PC-9 (cell line): Measurements from ENCODE around the gene ATP10A. TPM values are rescaled to one million over a fixed set of nuclear protein-coding genes. Genes with fewer than 3 reads are reported as not detected.

Experiments
- BruUV-seq: library from RNA; stranded (reverse); fragments of 400-500 nt; replicated peaks from 2 replicates; lab custom pipeline; 2021; lab: Mats Ljungman, UMichigan
- CTCF ChIA-PET: fragments of 300-600 bp; sonication (Branson Sonifier 250); formaldehyde crosslinking; loops from one replicate; lab custom pipeline; 2022; ENCODE audit warnings: antibody characterized with exemption; lab: Charles Lee
- POLR2A ChIA-PET: fragments of 300-600 bp; sonication (Branson Sonifier 250); formaldehyde crosslinking; loops from one replicate; lab custom pipeline; 2022; ENCODE audit warnings: antibody characterized with exemption; ENCODE audit not compliant: unreplicated experiment; lab: Charles Lee
- DNase-seq, 2 experiments: peaks; one replicate each; pipeline versions ENCODE4 v3.0.0 to v3.0.0-alpha.2; 2015 to 2022; ENCODE audit warnings: mixed read lengths in 1 of 2
- H2AFZ ChIP-seq: fragments of 200-600 bp; sonication (generic); 2 replicates; pipeline ENCODE4 v1.8.1; 2017; ENCODE audit warnings: antibody characterized with exemption
- H3F3A ChIP-seq: fragments of 200-600 bp; sonication (generic); 2 replicates; pipeline ENCODE4 v1.8.1; 2017; ENCODE audit warnings: antibody characterized with exemption, mild to moderate bottlenecking, low read depth; ENCODE audit not compliant: insufficient read depth
- H3K27ac ChIP-seq: fragments of 200-600 bp; sonication (generic); 2 replicates; pipeline ENCODE4 v1.6.1; 2016; ENCODE audit warnings: mixed run types
- H3K27me3 ChIP-seq: fragments of 200-600 bp; sonication (generic); 2 replicates; pipeline ENCODE4 v1.6.1; 2016; ENCODE audit warnings: low read depth, mixed run types; ENCODE audit not compliant: insufficient read depth
- H3K36me3 ChIP-seq: fragments of 200-600 bp; sonication (generic); 2 replicates; pipeline ENCODE4 v1.6.1; 2016; ENCODE audit warnings: low read depth, mixed run types
- H3K4me1 ChIP-seq: fragments of 200-600 bp; sonication (generic); replicated peaks from 2 replicates; pipeline ENCODE4 v1.6.1; 2016; ENCODE audit warnings: mixed run types; ENCODE audit not compliant: insufficient read depth
- H3K4me2 ChIP-seq: fragments of 200-600 bp; sonication (generic); 2 replicates; pipeline ENCODE4 v1.6.1; 2017; ENCODE audit warnings: mixed run types
- H3K4me3 ChIP-seq: fragments of 200-600 bp; sonication (generic); 2 replicates; pipeline ENCODE4 v1.6.1; 2016; ENCODE audit warnings: mixed run types
- H3K79me2 ChIP-seq: fragments of 200-600 bp; sonication (generic); 2 replicates; pipeline ENCODE4 v1.6.1; 2017; ENCODE audit warnings: low read depth, mixed run types
- H3K9me2 ChIP-seq: fragments of 200-600 bp; sonication (generic); 2 replicates; pipeline ENCODE4 v1.8.1; 2017; ENCODE audit warnings: mild to moderate bottlenecking; ENCODE audit not compliant: insufficient read depth
- H3K9me3 ChIP-seq: fragments of 200-600 bp; sonication (generic); 2 replicates; pipeline ENCODE4 v1.8.1; 2016; ENCODE audit warnings: low read depth; ENCODE audit not compliant: insufficient read depth
- H4K20me1 ChIP-seq: fragments of 200-600 bp; sonication (generic); 2 replicates; pipeline ENCODE4 v1.8.1; 2017; ENCODE audit not compliant: insufficient read depth
- EZH2 ChIP-seq: fragments of 200-600 bp; sonication (generic); IDR thresholded peaks from 2 replicates; pipeline ENCODE4 v1.8.0; 2017; ENCODE audit warnings: antibody characterized with exemption, low read depth
- intact Hi-C: fragments of 100-400 bp; cut with micrococcal nuclease; formaldehyde crosslinking; loops from one replicate; pipeline ENCODE4 v1.10.0; 2022; ENCODE audit not compliant: unreplicated experiment
- total RNA-seq: library from RNA; stranded (reverse); gene quantifications from 2 replicates; pipeline ENCODE4 v1.2.3, GENCODE V29; 2021
- TF ChIP-seq, protein P1 (sequence below): fragments of 200-600 bp; sonication (generic); conservative IDR thresholded peaks from 2 replicates; pipeline ENCODE4 v1.6.1; 2017; ENCODE audit warnings: mixed run types, antibody characterized with exemption, mild to moderate bottlenecking, moderate library complexity

Gene ATP10A
- total RNA-seq, 1 experiment from 2014 or later = not detected

DNA sequence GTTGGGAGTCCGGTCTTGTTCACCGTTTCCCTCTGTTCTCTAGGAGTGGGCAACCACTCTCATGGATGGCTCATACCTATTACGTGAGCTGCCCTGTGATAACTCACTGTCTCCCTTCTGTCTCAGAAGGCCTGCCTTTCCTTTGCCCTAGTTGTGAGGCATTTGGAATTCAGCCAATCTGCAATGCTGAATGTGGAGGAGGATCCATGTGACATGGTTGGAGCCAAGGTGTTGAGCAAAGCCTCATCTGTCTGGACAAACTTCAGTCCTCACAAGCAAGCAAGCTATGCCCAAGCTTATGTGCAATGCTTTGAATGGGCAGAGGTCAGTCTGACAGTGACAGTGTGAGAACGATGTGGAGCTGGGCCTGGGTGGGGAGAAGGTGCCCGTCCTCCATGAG is 37.8 kb upstream of the ATP10A start:
- H3K79me2 ChIP-seq = no peaks in the 10 kb centered on the region
- DNase-seq = no peak
- no peaks in the 10 kb centered on the region for H3F3A ChIP-seq
- no peaks in the 10 kb centered on the region for H3K9me2 ChIP-seq
- H2AFZ ChIP-seq = no peak overlapping the region
- H3K4me2 ChIP-seq = no peak overlapping the region
- no peaks in the 10 kb centered on the region for H3K27me3 ChIP-seq
- TF ChIP-seq, protein P1, sequence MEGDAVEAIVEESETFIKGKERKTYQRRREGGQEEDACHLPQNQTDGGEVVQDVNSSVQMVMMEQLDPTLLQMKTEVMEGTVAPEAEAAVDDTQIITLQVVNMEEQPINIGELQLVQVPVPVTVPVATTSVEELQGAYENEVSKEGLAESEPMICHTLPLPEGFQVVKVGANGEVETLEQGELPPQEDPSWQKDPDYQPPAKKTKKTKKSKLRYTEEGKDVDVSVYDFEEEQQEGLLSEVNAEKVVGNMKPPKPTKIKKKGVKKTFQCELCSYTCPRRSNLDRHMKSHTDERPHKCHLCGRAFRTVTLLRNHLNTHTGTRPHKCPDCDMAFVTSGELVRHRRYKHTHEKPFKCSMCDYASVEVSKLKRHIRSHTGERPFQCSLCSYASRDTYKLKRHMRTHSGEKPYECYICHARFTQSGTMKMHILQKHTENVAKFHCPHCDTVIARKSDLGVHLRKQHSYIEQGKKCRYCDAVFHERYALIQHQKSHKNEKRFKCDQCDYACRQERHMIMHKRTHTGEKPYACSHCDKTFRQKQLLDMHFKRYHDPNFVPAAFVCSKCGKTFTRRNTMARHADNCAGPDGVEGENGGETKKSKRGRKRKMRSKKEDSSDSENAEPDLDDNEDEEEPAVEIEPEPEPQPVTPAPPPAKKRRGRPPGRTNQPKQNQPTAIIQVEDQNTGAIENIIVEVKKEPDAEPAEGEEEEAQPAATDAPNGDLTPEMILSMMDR = no peak
- no peaks in the 10 kb centered on the region for H3K4me1 ChIP-seq
- CTCF ChIA-PET = no interaction called here
- no peaks in the 10 kb centered on the region for H3K9me3 ChIP-seq
- POLR2A ChIA-PET = no interaction called here
- H3K27ac ChIP-seq = no peak overlapping the region
- intact Hi-C loops = no loop called here
- BruUV-seq = no TSS peak
- no peaks in the 10 kb centered on the region for H4K20me1 ChIP-seq
- H3K4me3 ChIP-seq = no peak overlapping the region
- no peaks in the 10 kb centered on the region for H3K36me3 ChIP-seq

DNA sequence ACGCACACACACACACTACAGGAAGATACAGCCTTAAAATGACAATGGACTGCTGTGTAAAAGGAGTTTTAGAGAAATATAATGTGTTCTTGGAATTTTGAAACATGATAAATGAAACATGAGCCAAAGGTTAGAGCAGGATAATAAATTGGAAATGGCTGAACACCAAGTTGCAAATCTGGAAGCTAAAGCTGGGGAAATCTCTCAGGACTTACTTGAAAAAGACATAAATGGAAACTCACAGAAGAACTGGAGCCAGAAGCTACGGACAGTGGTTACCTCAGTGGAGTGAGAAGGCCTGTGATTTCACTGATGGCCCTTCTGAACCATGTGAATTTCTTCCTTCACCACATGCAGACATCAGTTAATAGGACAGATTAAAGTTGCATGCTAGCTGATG is 37.3 kb upstream of the ATP10A start:
- Histone ChIP-seq H3K4me2 (no peak overlapping the region), H4K20me1 (no peaks in the 10 kb centered on the region), H3K36me3 (no peaks in the 10 kb centered on the region), H3K4me3 (no peak overlapping the region), H3K27ac (no peak overlapping the region), H3K4me1 (no peaks in the 10 kb centered on the region), H3K9me2 (no peaks in the 10 kb centered on the region), H3K79me2 (no peaks in the 10 kb centered on the region), H3K9me3 (no peaks in the 10 kb centered on the region), H3F3A (no peaks in the 10 kb centered on the region), H3K27me3 (no peaks in the 10 kb centered on the region), H2AFZ (no peak overlapping the region)
- CTCF ChIA-PET = no interaction called here
- POLR2A ChIA-PET = no interaction called here
- intact Hi-C loops = no loop called here
- no peak for DNase-seq
- no TSS peak for BruUV-seq
- TF ChIP-seq, protein P1 = no peak
- TF ChIP-seq EZH2 = no peak

DNA sequence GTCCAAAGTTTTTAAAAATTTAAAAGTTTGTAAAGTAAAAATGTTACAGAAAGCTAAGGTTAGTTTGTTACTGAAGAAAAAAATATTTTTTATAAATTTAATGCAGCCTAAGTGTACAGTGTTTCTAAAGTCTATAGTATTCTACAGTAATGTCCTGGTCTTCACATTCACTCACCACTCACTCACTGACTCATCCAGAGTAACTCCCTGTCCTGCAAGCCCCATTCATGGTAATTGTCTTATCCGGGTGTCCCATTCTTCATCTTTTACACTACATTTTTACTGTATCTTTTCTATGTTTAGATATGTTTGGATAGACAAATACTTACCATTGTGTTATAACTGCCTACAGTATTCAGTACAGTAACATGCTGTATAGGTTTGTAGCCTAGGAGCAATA is 36.7 kb upstream of the ATP10A start:
- Histone ChIP-seq H3K4me1 (no peaks in the 10 kb centered on the region), H3K4me3 (no peak overlapping the region), H3K36me3 (no peaks in the 10 kb centered on the region), H2AFZ (no peak overlapping the region), H4K20me1 (no peaks in the 10 kb centered on the region), H3K9me2 (no peaks in the 10 kb centered on the region), H3K27me3 (no peaks in the 10 kb centered on the region), H3F3A (no peaks in the 10 kb centered on the region), H3K79me2 (no peaks in the 10 kb centered on the region), H3K4me2 (no peak overlapping the region), H3K9me3 (no peaks in the 10 kb centered on the region), H3K27ac (no peak overlapping the region)
- ChIA-PET POLR2A (no interaction called here), CTCF (no interaction called here)
- DNase-seq = no peak
- TF ChIP-seq, protein P1 = no peak
- no peak for TF ChIP-seq EZH2
- intact Hi-C loops = no loop called here
- no TSS peak for BruUV-seq
